ENCODE results near the gene PLEKHA7.
"Not testable (repeated sequence)": the region's sequence is repeated elsewhere in the genome, so short reads cannot be mapped to it uniquely, and the experiment has no call there.

PLEKHA7 gene

GRCh38 chr11:16977994-16978315 is 36.3 kb downstream of the PLEKHA7 start:
- no peak for DNase-seq (ENCODE audit: low read depth)

DNA sequence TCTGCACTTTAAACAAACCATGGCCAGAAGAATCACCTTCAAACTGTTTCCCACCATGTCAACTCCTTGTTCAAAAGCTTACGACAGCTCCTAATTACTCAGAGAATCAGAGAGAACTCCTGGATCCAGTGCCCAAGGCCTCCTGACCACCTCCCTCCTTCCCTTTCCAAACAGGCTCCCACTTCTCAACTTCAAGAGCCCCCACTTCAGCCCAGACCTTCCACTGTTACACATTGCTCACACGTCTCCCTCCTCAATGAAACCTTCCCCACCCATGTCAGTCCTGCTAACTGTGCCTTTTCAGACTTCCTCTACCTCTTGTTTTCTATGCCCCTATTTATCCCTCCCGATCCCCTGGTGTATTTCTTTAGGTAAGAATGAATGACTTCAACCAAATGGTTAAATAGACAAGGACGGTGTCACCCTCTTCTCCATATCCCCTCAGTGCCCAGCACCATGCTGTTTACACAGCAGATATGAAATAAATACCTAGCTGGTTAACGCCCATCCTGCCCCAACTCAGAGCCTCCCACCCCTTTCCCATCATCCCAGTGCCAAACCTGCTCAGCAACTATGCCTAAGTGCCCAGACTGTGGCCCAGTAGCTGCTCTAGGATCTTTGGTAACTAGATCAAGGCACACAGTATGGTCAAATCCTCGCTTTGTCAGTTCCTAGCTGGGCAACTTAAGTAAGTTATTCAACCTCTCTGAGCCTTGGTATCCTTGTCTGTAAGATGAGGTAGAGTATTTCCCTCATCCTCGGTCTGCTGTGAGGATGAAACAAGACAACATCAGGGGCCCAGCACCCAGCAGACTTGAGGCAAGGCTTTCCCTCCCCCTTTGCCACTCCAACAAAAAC is 36.8 kb downstream of the PLEKHA7 start:
- no peak for DNase-seq (ENCODE audit: low read depth)

GRCh38 chr11:16976379-16976778 is 37.8 kb downstream of the PLEKHA7 start:
- DNase-seq (ENCODE audit: low read depth): no peak

DNA sequence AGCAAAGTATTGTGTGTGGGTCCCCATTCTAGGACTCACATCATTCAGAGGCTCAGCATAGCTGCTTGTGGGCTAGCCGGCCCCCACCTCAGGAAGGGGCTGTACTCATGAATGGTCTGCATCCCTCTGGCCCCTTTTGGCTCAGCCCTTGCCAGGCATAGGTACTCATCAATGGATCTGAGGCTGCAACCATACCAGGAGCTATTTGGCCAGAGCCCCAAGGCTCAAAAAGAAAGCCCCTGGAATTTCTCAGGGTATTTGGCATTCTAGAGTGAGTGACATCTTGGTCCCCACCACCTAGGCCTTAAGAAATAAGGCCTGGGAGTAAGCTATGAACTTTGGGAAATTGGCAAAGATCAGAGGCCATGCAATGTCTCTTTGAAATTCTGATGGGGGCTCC is 38.3 kb downstream of the PLEKHA7 start:
- DNase-seq (ENCODE audit: low read depth): no peak

DNA sequence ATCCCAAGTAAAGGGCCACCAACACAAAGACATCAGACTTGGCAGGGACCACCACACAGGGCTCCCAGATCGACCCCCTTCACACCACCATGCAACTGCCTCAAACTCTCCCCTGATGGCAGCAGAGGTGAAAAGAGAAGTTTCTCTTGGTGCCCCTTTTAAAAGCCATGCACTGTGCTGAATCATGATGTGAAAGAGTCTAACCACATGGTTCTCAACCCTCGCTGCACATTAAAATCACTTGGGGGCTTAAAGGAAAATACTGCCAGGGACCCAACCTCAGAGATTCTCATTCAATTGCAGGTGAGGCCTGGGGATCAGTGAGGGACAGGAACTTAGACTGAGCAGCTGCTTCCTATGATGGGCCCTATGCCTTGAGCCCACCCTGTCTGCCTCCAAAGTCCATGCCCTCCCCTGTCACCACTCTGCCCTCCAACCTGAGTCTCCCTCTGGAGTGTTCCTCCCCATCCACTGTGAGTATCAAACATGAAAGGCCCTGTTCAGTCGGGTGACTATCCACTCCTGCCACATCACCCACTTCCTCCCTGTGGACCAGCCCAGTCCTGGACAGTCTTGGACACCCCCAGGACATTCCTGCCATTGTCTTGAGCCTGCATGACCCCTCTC is 40.8 kb downstream of the PLEKHA7 start:
- no peak for DNase-seq (ENCODE audit: low read depth)

DNA sequence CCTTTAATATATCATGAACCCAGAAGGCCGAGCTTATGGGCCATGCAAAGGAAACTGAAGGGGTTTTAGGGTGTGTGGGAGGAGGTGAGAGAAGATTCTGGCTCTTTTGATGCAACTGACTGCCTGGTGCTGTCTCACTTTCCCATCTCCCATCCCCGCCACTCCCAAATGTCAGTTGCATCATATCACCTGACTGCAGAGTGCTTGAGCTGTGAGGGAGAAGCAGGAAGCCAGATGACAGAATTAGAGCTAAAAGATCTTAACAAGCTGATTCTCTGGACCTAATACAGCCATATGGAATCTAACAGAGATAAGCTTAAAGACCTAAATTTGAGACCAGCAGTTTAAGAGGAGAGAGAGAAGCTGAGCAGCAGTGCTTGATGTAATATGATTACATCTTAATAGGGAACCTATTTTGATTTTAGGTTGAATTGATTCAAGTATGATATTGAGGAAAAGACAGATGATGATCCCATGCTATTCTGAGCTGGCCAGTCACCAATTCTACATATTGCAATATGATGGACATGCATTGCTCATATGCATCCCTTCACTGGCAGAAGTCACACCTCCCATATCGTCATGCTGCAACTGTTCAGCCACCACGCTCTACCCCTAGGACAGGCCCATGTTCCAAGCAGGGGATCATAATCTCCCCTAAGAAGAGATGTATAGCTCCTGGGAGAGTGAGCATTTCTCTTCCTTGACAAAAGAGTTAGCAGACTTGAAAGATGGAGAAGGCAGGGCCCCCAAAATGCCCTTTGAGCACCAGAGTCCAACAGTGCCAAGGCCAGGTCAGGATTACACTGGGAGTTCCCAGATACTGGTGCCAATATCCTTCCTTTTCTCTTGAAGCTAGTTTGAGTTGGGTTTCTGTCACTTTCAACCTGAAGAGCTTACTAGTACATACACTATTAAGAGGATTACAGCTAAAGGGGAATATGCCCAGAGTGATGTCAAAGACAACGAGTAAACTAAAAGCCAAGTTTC is 44.9 kb downstream of the PLEKHA7 start:
- DNase-seq (ENCODE audit: low read depth): no peak

- DNase-seq (ENCODE audit: low read depth): no peak
Measured at GRCh38 chr11:16968196-16968595, 46.0 kb downstream of the PLEKHA7 start.

DNA sequence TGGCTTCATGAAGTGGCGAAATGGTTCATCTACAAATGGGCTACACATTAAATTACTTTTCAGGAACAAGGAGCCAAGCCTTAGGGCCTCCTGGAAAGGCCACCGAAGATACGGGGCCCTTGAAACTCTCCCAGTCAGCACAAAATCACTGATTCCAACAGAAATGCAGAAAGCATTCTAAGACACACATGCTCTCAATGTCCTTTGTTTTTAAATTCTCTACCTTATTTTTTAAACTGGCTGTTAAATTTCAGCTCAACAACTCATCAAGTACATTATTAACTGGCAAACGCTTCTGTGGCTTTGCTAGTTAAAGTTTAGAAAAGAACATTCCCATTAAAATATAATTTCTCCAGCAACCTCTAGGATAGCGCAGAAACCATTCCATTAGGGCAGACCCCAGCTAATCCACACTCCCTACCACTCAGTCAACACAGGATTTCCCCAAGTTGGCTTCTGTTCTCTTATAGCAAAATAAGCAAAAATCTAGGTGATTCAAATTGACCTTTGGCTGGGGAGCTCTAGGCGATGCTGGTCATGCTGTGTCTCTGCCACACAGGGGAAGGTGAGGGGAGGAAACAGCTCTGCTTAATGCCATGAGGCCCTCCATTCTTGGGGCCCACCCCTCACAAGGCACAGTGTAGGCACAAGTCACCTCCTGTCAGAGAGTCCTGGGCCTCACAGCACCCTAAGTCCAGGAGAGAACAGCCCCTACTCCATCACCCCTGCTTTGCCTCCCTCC is 47.1 kb downstream of the PLEKHA7 start:
- no peak for DNase-seq (ENCODE audit: low read depth)

- DNase-seq (ENCODE audit: low read depth): no peak
Measured at GRCh38 chr11:16964501-16964900, 49.7 kb downstream of the PLEKHA7 start.

DNA sequence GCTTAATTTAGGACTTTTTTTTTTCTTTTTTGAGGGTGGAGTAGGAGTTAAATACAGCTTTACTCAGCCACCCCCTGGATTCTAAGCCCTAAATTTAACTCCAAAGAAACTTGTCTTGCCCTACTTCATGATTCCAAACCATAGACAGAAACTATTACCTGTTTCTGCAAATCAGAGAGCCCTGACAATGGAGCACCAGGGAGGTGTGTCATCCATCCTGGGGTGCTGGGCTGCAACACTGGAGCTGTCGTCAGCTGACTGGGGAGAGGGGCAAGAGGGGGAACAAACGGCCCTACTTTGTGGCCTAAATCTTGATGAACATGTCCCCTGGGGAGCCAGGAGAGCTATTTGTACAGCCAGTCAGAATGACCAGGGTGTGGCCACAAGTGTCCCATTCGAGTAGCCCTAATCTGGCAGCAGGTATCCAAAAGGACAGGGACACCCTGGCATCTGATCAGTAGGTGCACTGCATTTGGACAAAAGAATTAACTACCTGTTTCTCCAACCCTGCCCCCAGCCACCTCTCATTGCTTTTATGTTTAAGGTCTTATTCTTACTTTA is 50.8 kb downstream of the PLEKHA7 start:
- DNase-seq (ENCODE audit: low read depth): no peak

DNA sequence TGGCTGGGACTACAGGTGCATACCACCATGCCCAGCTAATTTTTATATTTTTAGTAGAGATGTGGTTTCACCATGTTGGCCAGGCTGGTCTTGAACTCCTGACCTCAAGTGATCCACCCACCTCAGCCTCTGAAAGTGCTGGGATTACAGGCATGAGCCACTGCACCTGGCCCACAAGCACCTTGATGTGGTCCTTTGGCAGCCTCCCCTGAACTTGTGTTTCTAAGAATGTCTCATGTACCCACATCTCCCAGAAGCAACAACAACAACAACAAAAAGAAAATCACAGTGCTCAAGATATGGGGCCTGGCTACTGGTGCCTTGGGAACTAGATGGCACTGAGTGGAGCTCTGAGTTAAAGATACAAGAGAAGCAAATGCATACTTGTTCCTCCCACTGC is 51.6 kb downstream of the PLEKHA7 start:
- DNase-seq (ENCODE audit: low read depth): not testable (repeated sequence)

GRCh38 chr11:16962146-16962545 is 52.1 kb downstream of the PLEKHA7 start:
- no peak for DNase-seq (ENCODE audit: low read depth)

DNA sequence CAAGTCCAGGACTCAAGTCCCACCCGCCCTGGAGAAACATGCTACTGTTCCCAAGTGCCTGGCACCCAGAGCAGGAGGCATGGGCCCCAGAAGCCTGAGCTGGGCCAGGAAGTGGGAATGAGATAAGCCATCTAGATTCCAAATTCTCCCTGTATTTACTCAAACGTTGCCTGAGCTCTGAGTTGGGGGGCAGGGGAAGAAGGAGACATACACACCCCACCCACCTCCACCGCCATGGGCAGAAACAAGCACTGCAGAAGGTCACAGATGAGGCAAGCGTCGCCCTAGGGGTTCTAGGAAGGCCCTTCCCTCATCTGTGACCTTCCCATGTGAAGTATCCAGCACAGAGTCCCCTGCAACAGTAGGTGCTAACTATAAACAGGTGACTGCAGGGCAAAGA is 54.0 kb downstream of the PLEKHA7 start:
- no peak for DNase-seq (ENCODE audit: low read depth)

DNA sequence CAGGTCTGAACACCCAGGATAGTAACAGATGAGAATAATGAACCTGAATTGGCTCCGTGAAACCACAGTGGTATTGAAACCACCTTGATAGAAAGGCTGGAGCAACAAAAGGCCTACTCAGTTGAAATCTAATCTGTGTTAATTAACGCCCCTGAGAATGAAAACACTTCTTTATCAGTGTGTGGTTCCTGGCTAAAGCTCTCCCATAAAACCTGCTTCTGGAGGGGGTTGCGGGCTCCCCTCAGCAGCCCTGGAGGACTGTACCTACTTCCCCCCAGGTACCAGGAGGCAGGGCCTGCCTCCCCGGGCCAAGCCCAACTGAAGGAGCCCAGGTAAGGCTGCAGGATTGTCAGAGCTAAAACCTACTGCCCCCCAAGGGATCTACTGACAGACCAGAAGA is 54.6 kb downstream of the PLEKHA7 start:
- no peak for DNase-seq (ENCODE audit: low read depth)

DNA sequence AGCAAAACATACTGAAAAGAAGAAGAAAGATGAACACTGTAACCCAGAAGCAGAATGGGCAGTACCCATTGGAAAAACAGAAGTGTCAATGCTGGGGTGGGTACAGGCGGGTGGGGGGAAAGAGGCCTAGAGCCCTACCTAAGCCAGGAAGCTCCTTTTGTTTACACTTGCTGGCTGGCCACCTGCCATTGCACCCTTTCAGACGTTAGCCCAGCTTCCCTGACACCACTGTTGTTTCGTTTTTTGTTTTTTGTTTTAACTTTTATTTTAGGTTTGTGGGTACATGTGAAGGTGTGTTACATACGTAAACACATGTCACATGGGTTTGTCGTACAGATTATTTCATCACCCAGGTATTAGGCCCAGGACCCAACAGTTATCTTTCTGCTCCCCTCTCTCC is 55.4 kb downstream of the PLEKHA7 start:
- no peak for DNase-seq (ENCODE audit: low read depth)

DNA sequence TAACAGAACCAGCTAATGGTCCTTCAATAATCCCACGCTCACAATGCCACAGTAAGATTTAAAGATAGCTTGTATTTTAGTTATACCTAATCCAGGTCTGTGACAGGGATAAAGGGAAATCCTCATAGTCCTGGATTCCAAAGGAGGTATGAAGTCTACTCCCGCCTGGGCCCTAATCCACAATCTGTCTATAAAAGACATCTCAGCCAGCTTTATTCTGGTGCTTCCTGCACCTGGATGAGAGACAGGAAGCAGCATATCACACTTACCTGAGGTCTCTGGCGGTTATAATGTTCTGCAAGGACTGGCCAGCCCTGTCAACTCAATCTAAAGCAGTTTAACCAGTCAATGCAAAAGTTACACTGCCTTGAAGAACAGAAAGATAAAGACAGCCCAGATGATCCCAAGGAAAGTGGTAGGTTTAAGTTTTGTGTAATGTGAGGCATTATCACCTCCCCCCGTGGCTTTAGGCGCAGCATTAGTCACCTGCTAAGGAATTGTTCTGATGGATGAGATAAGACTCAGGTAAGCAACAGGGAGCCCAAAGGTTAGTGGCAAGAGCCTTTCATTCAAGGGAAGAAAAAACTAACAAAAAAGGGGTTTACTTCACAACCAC is 57.6 kb downstream of the PLEKHA7 start:
- DNase-seq (ENCODE audit: low read depth): no peak

- DNase-seq (ENCODE audit: low read depth): no peak
Measured at GRCh38 chr11:16953663-16954062, 60.6 kb downstream of the PLEKHA7 start.

DNA sequence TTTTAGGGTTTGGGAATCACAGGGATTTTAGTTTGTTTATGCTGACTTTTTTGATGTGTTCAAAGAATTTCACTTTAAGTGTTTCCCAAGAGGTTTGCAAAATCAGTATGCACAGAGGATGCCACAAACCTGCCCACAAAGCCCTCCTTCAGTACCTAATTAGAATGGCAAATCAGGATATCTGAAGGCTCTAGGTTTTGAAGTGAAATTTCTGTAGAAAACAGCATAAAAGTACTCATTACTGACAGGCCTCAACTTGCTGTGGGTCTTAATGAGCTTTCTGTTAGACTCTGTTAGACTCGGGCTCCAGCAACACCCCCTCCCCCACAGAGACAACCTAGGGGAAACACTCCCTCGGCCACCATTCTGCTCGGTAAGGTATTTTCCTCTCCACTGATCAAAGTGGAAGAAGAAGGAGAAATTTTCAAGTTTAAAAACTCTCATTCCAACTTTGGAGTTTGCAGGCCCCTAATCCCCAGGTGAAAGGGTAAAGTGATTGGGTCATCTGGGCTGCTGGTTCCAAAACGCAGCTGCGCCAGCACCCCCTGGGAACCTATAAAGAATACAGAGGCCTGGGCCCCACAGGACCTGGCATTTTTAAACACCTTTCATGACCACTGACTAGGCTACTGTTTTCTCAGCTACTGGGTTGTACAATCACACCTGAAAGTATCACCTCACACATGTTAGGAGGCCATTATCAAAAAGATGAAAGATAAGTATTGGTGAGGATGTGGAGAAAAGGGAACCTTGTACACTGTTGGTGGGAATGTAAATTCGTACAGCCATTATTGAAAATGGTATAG is 67.5 kb downstream of the PLEKHA7 start:
- DNase-seq (ENCODE audit: low read depth): no peak

DNA sequence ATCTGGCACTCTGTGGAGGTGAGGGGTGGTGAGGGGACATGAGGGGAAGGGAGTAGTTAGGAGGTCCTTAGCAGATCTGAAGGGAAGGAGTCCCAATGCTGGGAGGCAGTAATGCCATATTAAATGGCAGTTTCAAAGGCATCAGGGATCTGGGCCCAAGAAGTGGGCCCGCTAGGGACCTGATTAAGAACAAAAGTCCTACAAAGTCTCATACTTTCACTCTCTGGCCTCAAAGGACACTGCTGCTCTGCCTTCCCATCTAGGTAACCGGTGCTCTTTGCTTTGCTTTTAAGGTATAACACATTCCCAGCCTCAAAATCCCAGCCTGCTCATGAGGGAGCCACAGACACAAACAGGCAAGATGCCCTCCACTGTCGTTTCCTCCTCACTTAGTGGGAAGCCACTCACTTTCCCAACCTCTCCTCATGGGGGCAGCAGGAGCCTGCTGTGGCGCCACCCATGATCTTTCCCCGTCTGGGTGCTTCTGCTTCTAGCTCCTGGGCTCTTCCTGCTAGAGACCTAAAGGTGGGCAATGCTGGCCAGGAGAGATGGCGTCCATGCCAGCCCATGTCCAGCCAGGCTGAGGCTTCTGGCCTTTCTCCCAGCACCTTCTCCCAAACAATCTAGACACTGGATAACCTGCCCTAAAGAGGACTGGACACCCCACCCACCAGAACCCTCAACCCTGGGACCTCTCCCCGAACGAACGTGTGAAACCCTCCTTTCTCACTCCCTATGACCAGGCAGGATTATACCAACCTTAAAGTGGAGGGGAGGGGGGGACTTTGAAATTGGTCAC is 68.3 kb downstream of the PLEKHA7 start:
- no peak for DNase-seq (ENCODE audit: low read depth)
